Fibroblast of villous mesenchyme (primary cell): ENCODE results near the gene SPECC1. TPM values are rescaled to one million over a fixed set of nuclear protein-coding genes. Genes with fewer than 3 reads are reported as not detected.
"Not testable (repeated sequence)": the region's sequence is repeated elsewhere in the genome, so short reads cannot be mapped to it uniquely, and the experiment has no call there.

Experiments used
- DNase-seq: peaks from one replicate; pipeline ENCODE4 v3.0.0-alpha.2; 2010; ENCODE audit warnings: low read depth
- H3K4me3 ChIP-seq: 2 replicates; pipeline ENCODE4 v1.5.1; 2011; ENCODE audit warnings: low read depth, mild to moderate bottlenecking, low read length
- CTCF ChIP-seq: IDR thresholded peaks from 2 replicates; pipeline ENCODE4 v1.5.1; 2012; ENCODE audit warnings: low read depth, mild to moderate bottlenecking, low read length; ENCODE audit not compliant: insufficient read depth
- total RNA-seq: library from RNA; depleted of rRNA; stranded (reverse); fragments of >200 nt; gene quantifications from 2 replicates; pipeline ENCODE4 v1.2.3, GENCODE V29; 2012

SPECC1 gene
- total RNA-seq, 1 donor: 148 TPM

DNA sequence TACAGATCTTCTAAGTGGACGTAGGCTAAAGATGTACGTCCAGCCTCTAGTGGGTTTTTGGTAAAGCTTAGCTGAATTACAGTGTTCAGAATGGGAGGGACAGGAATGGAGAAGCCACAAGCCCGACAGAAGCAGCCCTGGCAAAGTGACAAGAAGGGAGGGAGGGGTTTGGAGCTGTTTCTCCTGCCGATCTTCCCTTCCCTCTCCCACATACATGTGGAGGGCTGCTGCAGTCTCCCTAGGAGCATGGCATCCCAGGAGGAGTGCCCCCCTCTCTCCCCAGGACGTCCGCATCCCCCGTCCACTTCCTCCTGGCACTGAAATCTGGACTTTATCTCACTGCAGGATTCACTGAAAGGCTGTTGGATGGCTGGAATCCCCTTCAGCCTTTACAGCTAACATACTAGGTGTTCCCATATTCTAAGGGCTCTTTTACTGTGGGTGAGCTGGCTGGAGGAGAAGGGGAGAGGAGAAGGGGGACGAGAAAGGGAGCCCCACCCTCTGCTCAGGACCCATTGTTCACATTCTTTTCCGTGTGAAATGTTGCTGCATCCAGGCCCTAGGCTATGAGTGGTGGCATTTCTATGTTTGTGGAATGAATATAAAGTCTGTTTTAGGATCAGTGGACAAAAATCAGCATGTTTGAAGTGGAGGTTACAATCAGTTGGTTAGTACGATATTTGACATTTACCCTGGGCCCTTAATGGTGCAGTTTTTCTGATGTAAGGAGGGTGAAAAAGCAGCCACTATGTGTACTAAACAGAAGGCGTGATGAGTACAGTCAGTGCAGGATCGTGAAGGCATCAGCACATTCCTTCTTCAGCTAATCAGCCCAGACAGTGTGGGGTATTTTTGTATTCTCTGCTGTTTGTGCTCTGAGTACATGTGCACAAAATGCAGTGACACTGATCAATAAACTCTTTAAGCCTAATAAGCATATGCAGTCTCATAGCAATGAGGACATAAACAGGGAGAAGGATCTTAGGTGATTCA lies 94.6 kb downstream of the SPECC1 start:
- TF ChIP-seq CTCF: no peak
- H3K4me3 ChIP-seq: no peak overlapping the region
- DNase-seq: no peak

GRCh38 chr17:20105539-20106280 lies 96.6 kb downstream of the SPECC1 start:
- no peak for TF ChIP-seq CTCF
- DNase-seq: no peak
- H3K4me3 ChIP-seq: no peak overlapping the region

- not testable (repeated sequence) for H3K4me3 ChIP-seq, DNase-seq
Measured at GRCh38 chr17:20106446-20106845, 97.3 kb downstream of the SPECC1 start.

DNA sequence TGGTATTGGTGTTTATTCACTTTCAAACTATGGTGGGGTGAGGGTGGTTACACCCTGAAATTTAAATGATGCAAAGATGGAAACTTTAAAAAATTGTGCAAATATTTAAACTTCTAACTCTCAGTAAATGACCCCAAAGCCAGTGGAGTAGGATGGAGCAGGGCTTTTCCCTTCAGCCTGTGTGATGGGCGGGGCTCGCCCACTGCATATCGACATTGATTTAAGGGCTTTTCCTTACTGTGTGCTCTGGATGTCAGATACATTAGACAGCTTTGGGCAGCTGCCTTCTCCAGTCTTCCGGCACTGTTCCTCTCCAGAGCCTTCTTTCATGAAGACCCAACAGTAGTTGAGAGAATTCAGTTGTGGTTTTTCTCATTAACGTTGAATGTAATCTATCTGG lies 99.9 kb downstream of the SPECC1 start:
- H3K4me3 ChIP-seq: no peak overlapping the region
- DNase-seq: no peak

DNA sequence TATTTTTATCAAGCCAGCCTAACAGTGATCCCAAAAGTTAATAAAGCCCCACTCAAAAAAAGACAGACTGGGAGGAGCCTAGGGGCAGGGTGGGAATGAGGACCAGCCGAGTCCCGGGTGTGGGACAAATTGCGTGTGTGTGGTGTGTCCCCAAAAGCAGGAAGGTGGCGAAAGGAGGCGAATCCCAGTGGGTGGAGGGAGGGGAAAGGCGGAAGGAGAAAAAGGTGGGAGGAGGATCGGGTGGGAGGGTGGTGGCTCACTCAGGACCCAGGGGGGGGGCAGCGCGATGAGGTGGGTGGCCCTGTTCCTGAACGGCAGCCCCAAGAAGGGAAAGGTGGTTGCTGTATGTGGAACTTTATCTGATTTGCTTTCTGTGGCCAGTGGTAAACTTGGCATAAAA lies 102.4 kb downstream of the SPECC1 start:
- H3K4me3 ChIP-seq: no peak overlapping the region
- TF ChIP-seq CTCF: no peak
- DNase-seq: no peak

More for the DNA sequence above, 99.9 kb downstream of the SPECC1 start:
- TF ChIP-seq CTCF: no peak

DNA sequence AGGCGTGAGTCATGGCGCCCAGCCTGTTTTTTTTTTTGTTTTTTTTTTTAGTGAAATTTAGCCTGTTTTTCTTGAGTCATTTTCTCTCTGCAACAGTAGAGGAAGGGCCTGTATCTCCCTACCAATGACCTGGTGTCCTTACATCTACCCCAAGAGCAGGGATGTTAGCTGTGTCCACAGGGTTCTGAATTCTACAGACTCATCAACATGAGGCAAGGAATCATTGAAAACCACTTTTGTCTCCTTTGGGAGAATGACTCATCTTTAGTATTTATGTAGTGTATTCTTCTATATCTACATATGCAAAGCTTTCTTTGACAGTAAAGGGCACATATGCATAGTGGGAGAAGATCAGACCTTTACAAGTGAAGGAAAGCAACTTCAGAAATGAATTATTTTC lies 105.3 kb downstream of the SPECC1 start:
- no peak for DNase-seq
- TF ChIP-seq CTCF: no peak

GRCh38 chr17:20116683-20117309 lies 107.6 kb downstream of the SPECC1 start:
- DNase-seq: peak; percentile 59
- peak; percentile 73 for TF ChIP-seq CTCF

More for the DNA sequence above, 105.3 kb downstream of the SPECC1 start:
- H3K4me3 ChIP-seq: no peak overlapping the region

More at GRCh38 chr17:20116683-20117309, 107.6 kb downstream of the SPECC1 start:
- H3K4me3 ChIP-seq: no peak overlapping the region
